ENCODE measurements around the gene KLF2.
"Not testable (repeated sequence)": the region's sequence is repeated elsewhere in the genome, so short reads cannot be mapped to it uniquely, and the experiment has no call there.

KLF2 gene

DNA sequence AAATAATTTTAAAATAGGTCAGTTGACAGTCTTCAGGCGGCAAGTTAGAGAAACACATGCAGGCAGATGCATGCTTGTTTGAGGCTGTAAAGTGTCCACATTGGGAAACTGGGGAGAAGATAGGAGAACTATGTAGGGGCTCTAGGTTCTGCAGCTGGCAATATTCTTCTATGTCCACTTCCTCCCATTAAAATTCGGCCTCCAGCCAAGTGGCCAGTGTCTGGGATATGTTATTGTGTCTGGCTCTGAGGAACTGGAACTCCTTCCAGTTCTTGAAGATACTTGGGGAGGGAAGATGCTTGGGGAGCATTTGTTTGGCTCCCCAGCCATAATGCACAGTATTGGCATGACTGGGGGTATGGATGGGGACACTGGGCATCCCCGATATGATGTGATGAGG, 20.9 kb upstream of the KLF2 start:
- no peak overlapping the region for H3K9ac ChIP-seq (ENCODE audit: insufficient read length)
- TF ChIP-seq EZH2 (IDR thresholded peaks at IDR 0.05) = no peak
- no peak for TF ChIP-seq FOXP2 (optimal IDR thresholded peaks at IDR 0.05; ENCODE audit: control extremely low read depth, extremely low read length, insufficient read depth)
- TF ChIP-seq POLR2AphosphoS5 (IDR thresholded peaks at IDR 0.05; ENCODE audit: borderline replicate concordance, low read depth, low read length) = no peak
- DNase-seq (ENCODE audit: low read depth, low spot score) = no peak
- H3K9me3 ChIP-seq (ENCODE audit: low read depth, low read length) = no peaks in the 10 kb centered on the region
- no peak overlapping the region for H3K27ac ChIP-seq
- no peak overlapping the region for H3K4me3 ChIP-seq
- no peaks in the 10 kb centered on the region for H3K36me3 ChIP-seq (ENCODE audit: insufficient read depth, low read length)

- H3K36me3 ChIP-seq (ENCODE audit: insufficient read depth, low read length); H3K9me3 ChIP-seq (ENCODE audit: low read depth, low read length); H3K9ac ChIP-seq (ENCODE audit: insufficient read length); H3K27ac ChIP-seq; H3K4me3 ChIP-seq; DNase-seq (ENCODE audit: low read depth, low spot score): not testable (repeated sequence)
Measured at GRCh38 chr19:16304511-16304910, 20.1 kb upstream of the KLF2 start.

DNA sequence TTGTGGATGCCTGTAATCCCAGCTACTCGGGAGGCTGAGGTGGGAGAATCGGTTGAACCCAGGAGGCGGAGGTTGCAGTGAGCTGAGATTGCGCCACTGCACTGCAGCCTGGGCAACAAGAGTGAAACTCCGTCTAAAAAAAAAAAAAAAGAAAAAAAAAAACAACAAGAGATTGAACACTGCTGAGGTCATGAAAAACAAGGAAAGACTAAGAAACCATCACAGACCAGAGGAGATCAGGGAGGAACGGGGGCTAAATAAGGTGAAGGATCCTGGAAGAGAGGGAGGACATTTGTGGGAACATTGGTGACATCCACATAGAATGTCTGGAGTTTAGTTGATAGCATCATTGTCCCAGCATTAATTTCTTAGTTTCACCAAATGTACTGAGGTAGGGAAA, 19.6 kb upstream of the KLF2 start:
- H3K36me3 ChIP-seq (ENCODE audit: insufficient read depth, low read length) = not testable (repeated sequence)

DNA sequence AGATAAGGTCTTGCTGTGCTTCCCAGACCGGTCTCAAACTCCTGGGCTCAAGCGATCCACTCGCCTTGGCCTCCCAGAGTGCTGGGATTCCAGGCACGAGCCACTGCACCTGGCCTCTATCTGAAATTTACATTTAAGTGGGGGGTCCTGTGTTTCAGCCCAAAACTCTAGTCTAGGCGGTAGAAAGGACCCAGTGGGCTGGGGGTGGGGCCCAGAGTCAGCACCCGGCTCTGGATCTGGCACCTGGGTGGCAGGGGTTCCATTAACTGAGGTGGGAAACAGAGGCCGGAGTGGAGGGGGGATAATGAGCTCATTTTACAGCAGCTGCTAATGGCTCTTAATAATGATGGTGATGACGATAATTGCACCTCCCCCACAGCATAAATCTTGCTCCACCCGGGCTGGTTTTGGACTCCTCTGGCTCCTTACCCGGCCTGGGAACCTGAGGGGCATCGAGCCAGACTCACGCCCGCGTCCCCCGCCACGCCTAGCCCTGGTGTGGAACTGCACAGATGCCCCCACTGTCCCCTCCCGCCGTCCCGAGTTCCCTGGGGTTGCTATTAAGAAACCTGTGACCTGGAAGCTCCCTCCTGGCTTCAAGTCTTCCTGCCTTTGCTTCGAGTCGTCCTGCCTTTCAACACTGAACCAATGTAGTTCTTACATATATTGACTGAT, 17.8 kb upstream of the KLF2 start:
- TF ChIP-seq FOXP2 (optimal IDR thresholded peaks at IDR 0.05; ENCODE audit: control extremely low read depth, extremely low read length, insufficient read depth) = no peak
- TF ChIP-seq POLR2AphosphoS5 (IDR thresholded peaks at IDR 0.05; ENCODE audit: borderline replicate concordance, low read depth, low read length) = no peak
- no peak for TF ChIP-seq EZH2 (IDR thresholded peaks at IDR 0.05)
- H3K36me3 ChIP-seq (ENCODE audit: insufficient read depth, low read length) = no peaks in the 10 kb centered on the region
- DNase-seq (ENCODE audit: low read depth, low spot score) = no peak
- no peak overlapping the region for H3K9ac ChIP-seq (ENCODE audit: insufficient read length)
- H3K9me3 ChIP-seq (ENCODE audit: low read depth, low read length) = no peaks in the 10 kb centered on the region
- H3K27ac ChIP-seq = no peak overlapping the region
- H3K4me3 ChIP-seq = no peak overlapping the region

More for the DNA sequence above, 19.6 kb upstream of the KLF2 start:
- H3K27ac ChIP-seq; H3K9me3 ChIP-seq (ENCODE audit: low read depth, low read length); H3K4me3 ChIP-seq; DNase-seq (ENCODE audit: low read depth, low spot score); H3K9ac ChIP-seq (ENCODE audit: insufficient read length): not testable (repeated sequence)

- no peaks in the 10 kb centered on the region for H3K36me3 ChIP-seq (ENCODE audit: insufficient read depth, low read length)
- TF ChIP-seq FOXP2 (optimal IDR thresholded peaks at IDR 0.05; ENCODE audit: control extremely low read depth, extremely low read length, insufficient read depth) = no peak
- TF ChIP-seq POLR2AphosphoS5 (IDR thresholded peaks at IDR 0.05; ENCODE audit: borderline replicate concordance, low read depth, low read length) = no peak
- TF ChIP-seq EZH2 (IDR thresholded peaks at IDR 0.05) = no peak
- no peak overlapping the region for H3K4me3 ChIP-seq
- H3K9me3 ChIP-seq (ENCODE audit: low read depth, low read length) = no peaks in the 10 kb centered on the region
- no peak overlapping the region for H3K9ac ChIP-seq (ENCODE audit: insufficient read length)
- DNase-seq (ENCODE audit: low read depth, low spot score) = no peak
- no peak overlapping the region for H3K27ac ChIP-seq
Measured at GRCh38 chr19:16308081-16308480, 16.5 kb upstream of the KLF2 start.

DNA sequence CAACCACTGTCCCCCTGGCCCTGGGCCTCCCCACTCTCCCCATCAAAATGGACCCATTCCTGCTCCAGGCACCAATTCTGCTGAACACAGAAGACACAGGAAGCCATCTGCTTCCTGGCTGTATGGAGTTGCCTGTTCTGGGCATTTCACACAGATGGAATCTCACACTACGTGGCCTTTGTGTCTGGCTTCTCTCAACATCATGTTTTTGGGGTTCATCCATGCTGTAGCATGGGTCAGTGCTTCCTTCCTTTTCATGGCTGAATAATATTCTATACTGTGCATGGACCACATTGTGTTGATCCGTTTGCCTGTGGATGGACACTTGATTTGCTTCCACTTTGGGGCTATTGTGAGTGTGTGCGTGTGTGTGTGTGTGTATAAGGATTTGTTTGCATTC, 15.0 kb upstream of the KLF2 start:
- H3K4me3 ChIP-seq = no peak overlapping the region
- no peak for DNase-seq (ENCODE audit: low read depth, low spot score)
- TF ChIP-seq POLR2AphosphoS5 (IDR thresholded peaks at IDR 0.05; ENCODE audit: borderline replicate concordance, low read depth, low read length) = no peak
- TF ChIP-seq FOXP2 (optimal IDR thresholded peaks at IDR 0.05; ENCODE audit: control extremely low read depth, extremely low read length, insufficient read depth) = no peak
- no peak for TF ChIP-seq EZH2 (IDR thresholded peaks at IDR 0.05)
- no peaks in the 10 kb centered on the region for H3K9me3 ChIP-seq (ENCODE audit: low read depth, low read length)
- no peak overlapping the region for H3K9ac ChIP-seq (ENCODE audit: insufficient read length)
- no peaks in the 10 kb centered on the region for H3K36me3 ChIP-seq (ENCODE audit: insufficient read depth, low read length)
- no peak overlapping the region for H3K27ac ChIP-seq

GRCh38 chr19:16315825-16316505, 8.7 kb upstream of the KLF2 start:
- Histone ChIP-seq H3K4me3 (peak overlapping the region; percentile 35), H3K9ac (ENCODE audit: insufficient read length) (no peak overlapping the region), H3K36me3 (ENCODE audit: insufficient read depth, low read length) (no peaks in the 10 kb centered on the region), H3K9me3 (ENCODE audit: low read depth, low read length) (no peaks in the 10 kb centered on the region), H3K27ac (peak overlapping the region; percentile 73)
- DNase-seq (ENCODE audit: low read depth, low spot score) = no peak
- no peak for TF ChIP-seq EZH2 (IDR thresholded peaks at IDR 0.05)
- no peak for TF ChIP-seq POLR2AphosphoS5 (IDR thresholded peaks at IDR 0.05; ENCODE audit: borderline replicate concordance, low read depth, low read length)
- no peak for TF ChIP-seq FOXP2 (optimal IDR thresholded peaks at IDR 0.05; ENCODE audit: control extremely low read depth, extremely low read length, insufficient read depth)

GRCh38 chr19:16316506-16316882, 8.1 kb upstream of the KLF2 start:
- Histone ChIP-seq H3K9me3 (ENCODE audit: low read depth, low read length) (no peaks in the 10 kb centered on the region), H3K36me3 (ENCODE audit: insufficient read depth, low read length) (no peaks in the 10 kb centered on the region), H3K9ac (ENCODE audit: insufficient read length) (no peak overlapping the region), H3K27ac (peak overlapping the region; percentile 73), H3K4me3 (peak overlapping the region; percentile 35)
- TF ChIP-seq FOXP2 (optimal IDR thresholded peaks at IDR 0.05; ENCODE audit: control extremely low read depth, extremely low read length, insufficient read depth) (peak; percentile 72), EZH2 (IDR thresholded peaks at IDR 0.05) (no peak), POLR2AphosphoS5 (IDR thresholded peaks at IDR 0.05; ENCODE audit: borderline replicate concordance, low read depth, low read length) (no peak)
- peak; percentile 61 for DNase-seq (ENCODE audit: low read depth, low spot score)

- no peaks in the 10 kb centered on the region for H3K36me3 ChIP-seq (ENCODE audit: insufficient read depth, low read length)
- TF ChIP-seq EZH2 (IDR thresholded peaks at IDR 0.05) = no peak
- TF ChIP-seq FOXP2 (optimal IDR thresholded peaks at IDR 0.05; ENCODE audit: control extremely low read depth, extremely low read length, insufficient read depth) = no peak
- TF ChIP-seq POLR2AphosphoS5 (IDR thresholded peaks at IDR 0.05; ENCODE audit: borderline replicate concordance, low read depth, low read length) = no peak
- no peak for DNase-seq (ENCODE audit: low read depth, low spot score)
- no peak overlapping the region for H3K9ac ChIP-seq (ENCODE audit: insufficient read length)
- H3K4me3 ChIP-seq = no peak overlapping the region
- H3K27ac ChIP-seq = no peak overlapping the region
- H3K9me3 ChIP-seq (ENCODE audit: low read depth, low read length) = no peaks in the 10 kb centered on the region
Measured at GRCh38 chr19:16319481-16319880, 5.1 kb upstream of the KLF2 start.

Data from SK-N-MC (cell line).